ENCODE measurements around the gene ESD.

- TF ChIP-seq, protein P1, sequence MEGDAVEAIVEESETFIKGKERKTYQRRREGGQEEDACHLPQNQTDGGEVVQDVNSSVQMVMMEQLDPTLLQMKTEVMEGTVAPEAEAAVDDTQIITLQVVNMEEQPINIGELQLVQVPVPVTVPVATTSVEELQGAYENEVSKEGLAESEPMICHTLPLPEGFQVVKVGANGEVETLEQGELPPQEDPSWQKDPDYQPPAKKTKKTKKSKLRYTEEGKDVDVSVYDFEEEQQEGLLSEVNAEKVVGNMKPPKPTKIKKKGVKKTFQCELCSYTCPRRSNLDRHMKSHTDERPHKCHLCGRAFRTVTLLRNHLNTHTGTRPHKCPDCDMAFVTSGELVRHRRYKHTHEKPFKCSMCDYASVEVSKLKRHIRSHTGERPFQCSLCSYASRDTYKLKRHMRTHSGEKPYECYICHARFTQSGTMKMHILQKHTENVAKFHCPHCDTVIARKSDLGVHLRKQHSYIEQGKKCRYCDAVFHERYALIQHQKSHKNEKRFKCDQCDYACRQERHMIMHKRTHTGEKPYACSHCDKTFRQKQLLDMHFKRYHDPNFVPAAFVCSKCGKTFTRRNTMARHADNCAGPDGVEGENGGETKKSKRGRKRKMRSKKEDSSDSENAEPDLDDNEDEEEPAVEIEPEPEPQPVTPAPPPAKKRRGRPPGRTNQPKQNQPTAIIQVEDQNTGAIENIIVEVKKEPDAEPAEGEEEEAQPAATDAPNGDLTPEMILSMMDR (conservative IDR thresholded peaks at IDR 0.05; ENCODE audit: low read depth in 2 of 2): no peak
- no peak for TF ChIP-seq EZH2 (IDR thresholded peaks at IDR 0.05; ENCODE audit: low read depth, unreplicated experiment)
- TF ChIP-seq POLR2AphosphoS5 (IDR thresholded peaks at IDR 0.05; ENCODE audit: low read depth): no peak
- no peak for TF ChIP-seq EZH2phosphoT487 (IDR thresholded peaks at IDR 0.05; ENCODE audit: unreplicated experiment)
- TF ChIP-seq REST (IDR thresholded peaks at IDR 0.05; ENCODE audit: unreplicated experiment): no peak
- TF ChIP-seq, protein P2, sequence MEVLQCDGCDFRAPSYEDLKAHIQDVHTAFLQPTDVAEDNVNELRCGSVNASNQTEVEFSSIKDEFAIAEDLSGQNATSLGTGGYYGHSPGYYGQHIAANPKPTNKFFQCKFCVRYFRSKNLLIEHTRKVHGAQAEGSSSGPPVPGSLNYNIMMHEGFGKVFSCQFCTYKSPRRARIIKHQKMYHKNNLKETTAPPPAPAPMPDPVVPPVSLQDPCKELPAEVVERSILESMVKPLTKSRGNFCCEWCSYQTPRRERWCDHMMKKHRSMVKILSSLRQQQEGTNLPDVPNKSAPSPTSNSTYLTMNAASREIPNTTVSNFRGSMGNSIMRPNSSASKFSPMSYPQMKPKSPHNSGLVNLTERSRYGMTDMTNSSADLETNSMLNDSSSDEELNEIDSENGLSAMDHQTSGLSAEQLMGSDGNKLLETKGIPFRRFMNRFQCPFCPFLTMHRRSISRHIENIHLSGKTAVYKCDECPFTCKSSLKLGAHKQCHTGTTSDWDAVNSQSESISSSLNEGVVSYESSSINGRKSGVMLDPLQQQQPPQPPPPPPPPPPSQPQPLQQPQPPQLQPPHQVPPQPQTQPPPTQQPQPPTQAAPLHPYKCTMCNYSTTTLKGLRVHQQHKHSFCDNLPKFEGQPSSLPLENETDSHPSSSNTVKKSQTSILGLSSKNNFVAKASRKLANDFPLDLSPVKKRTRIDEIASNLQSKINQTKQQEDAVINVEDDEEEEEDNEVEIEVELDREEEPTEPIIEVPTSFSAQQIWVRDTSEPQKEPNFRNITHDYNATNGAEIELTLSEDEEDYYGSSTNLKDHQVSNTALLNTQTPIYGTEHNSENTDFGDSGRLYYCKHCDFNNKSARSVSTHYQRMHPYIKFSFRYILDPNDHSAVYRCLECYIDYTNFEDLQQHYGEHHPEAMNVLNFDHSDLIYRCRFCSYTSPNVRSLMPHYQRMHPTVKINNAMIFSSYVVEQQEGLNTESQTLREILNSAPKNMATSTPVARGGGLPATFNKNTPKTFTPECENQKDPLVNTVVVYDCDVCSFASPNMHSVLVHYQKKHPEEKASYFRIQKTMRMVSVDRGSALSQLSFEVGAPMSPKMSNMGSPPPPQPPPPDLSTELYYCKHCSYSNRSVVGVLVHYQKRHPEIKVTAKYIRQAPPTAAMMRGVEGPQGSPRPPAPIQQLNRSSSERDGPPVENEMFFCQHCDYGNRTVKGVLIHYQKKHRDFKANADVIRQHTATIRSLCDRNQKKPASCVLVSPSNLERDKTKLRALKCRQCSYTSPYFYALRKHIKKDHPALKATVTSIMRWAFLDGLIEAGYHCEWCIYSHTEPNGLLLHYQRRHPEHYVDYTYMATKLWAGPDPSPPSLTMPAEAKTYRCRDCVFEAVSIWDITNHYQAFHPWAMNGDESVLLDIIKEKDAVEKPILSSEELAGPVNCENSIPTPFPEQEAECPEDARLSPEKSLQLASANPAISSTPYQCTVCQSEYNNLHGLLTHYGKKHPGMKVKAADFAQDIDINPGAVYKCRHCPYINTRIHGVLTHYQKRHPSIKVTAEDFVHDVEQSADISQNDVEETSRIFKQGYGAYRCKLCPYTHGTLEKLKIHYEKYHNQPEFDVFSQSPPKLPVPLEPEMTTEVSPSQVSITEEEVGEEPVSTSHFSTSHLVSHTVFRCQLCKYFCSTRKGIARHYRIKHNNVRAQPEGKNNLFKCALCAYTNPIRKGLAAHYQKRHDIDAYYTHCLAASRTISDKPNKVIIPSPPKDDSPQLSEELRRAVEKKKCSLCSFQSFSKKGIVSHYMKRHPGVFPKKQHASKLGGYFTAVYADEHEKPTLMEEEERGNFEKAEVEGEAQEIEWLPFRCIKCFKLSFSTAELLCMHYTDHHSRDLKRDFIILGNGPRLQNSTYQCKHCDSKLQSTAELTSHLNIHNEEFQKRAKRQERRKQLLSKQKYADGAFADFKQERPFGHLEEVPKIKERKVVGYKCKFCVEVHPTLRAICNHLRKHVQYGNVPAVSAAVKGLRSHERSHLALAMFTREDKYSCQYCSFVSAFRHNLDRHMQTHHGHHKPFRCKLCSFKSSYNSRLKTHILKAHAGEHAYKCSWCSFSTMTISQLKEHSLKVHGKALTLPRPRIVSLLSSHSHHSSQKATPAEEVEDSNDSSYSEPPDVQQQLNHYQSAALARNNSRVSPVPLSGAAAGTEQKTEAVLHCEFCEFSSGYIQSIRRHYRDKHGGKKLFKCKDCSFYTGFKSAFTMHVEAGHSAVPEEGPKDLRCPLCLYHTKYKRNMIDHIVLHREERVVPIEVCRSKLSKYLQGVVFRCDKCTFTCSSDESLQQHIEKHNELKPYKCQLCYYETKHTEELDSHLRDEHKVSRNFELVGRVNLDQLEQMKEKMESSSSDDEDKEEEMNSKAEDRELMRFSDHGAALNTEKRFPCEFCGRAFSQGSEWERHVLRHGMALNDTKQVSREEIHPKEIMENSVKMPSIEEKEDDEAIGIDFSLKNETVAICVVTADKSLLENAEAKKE (CRISPR knock-in tag; IDR thresholded peaks at IDR 0.05): no peak
These were observed 35.1 kb downstream of the ESD start for GRCh38 chr13:46761866-46762265.
